DOHH2 (cell line): ENCODE results near the gene DCAF8.

ENCODE experiments used
- H3F3A ChIP-seq: fragments of 200-600 bp; sonication (generic), shearing (Covaris generic); 2 replicates; pipeline ENCODE4 v1.6.0; 2016; ENCODE audit warnings: antibody characterized with exemption, mild to moderate bottlenecking; ENCODE audit not compliant: control insufficient read depth, insufficient read depth
- H3K27ac ChIP-seq: fragments of 200-600 bp; sonication (generic); 2 replicates; pipeline ENCODE4 v1.5.1; 2014; ENCODE audit warnings: low read depth, mild to moderate bottlenecking, low read length, moderate library complexity
- H3K27me3 ChIP-seq: fragments of 200-600 bp; sonication (generic); 2 replicates; pipeline ENCODE4 v1.6.1; 2014; ENCODE audit warnings: mild to moderate bottlenecking, low read length, mixed read lengths; ENCODE audit not compliant: control insufficient read depth
- H3K36me3 ChIP-seq: fragments of 200-600 bp; sonication (generic); 2 replicates; pipeline ENCODE4 v1.6.1; 2014; ENCODE audit warnings: mild to moderate bottlenecking, low read length, moderate library complexity, mixed read lengths; ENCODE audit not compliant: control insufficient read depth
- H3K4me1 ChIP-seq: fragments of 200-600 bp; sonication (generic); 2 replicates; pipeline ENCODE4 v1.6.1; 2014; ENCODE audit warnings: mild to moderate bottlenecking, low read length, mixed read lengths; ENCODE audit not compliant: control insufficient read depth
- H3K4me2 ChIP-seq: fragments of 200-600 bp; sonication (generic); 2 replicates; pipeline ENCODE4 v1.6.0; 2014; ENCODE audit warnings: mild to moderate bottlenecking, low read length, moderate library complexity
- H3K4me3 ChIP-seq: fragments of 200-600 bp; sonication (generic); 2 replicates; pipeline ENCODE4 v1.5.1; 2014; ENCODE audit warnings: mild to moderate bottlenecking, low read length, mixed read lengths
- H3K79me2 ChIP-seq: fragments of 200-600 bp; sonication (generic); 2 replicates; pipeline ENCODE4 v1.6.1; 2014; ENCODE audit warnings: mild to moderate bottlenecking, low read length, mixed read lengths; ENCODE audit not compliant: control insufficient read depth
- H3K9me2 ChIP-seq: fragments of 200-600 bp; sonication (generic); replicated peaks from 2 replicates; pipeline ENCODE4 v1.6.1; 2014; ENCODE audit warnings: mild to moderate bottlenecking, low read length, mixed read lengths; ENCODE audit not compliant: control insufficient read depth
- H3K9me3 ChIP-seq: fragments of 200-600 bp; sonication (generic); 2 replicates; pipeline ENCODE4 v1.6.1; 2014; ENCODE audit warnings: antibody characterized with exemption, low read length, mixed read lengths; ENCODE audit not compliant: control insufficient read depth, insufficient read depth
- H4K20me1 ChIP-seq: fragments of 200-600 bp; sonication (generic); 2 replicates; pipeline ENCODE4 v1.6.0; 2014; ENCODE audit warnings: low read depth, mild to moderate bottlenecking, antibody characterized with exemption, low read length, moderate library complexity; ENCODE audit not compliant: control insufficient read depth, insufficient read depth
- EZH2phosphoT487 ChIP-seq: fragments of 200-600 bp; sonication (generic); IDR thresholded peaks from 2 replicates; pipeline ENCODE4 v1.6.1; 2017; ENCODE audit warnings: borderline replicate concordance, mild to moderate bottlenecking, antibody characterized with exemption, low read length, moderate library complexity, mixed read lengths
- TF ChIP-seq, protein P1 (sequence below): fragments of 200-600 bp; sonication (generic); IDR thresholded peaks from one replicate; pipeline ENCODE4 v1.5.1; 2014; ENCODE audit warnings: antibody characterized with exemption, mild to moderate bottlenecking, low read depth, low read length; ENCODE audit not compliant: poor library complexity, severe bottlenecking

The DCAF8 gene

DNA sequence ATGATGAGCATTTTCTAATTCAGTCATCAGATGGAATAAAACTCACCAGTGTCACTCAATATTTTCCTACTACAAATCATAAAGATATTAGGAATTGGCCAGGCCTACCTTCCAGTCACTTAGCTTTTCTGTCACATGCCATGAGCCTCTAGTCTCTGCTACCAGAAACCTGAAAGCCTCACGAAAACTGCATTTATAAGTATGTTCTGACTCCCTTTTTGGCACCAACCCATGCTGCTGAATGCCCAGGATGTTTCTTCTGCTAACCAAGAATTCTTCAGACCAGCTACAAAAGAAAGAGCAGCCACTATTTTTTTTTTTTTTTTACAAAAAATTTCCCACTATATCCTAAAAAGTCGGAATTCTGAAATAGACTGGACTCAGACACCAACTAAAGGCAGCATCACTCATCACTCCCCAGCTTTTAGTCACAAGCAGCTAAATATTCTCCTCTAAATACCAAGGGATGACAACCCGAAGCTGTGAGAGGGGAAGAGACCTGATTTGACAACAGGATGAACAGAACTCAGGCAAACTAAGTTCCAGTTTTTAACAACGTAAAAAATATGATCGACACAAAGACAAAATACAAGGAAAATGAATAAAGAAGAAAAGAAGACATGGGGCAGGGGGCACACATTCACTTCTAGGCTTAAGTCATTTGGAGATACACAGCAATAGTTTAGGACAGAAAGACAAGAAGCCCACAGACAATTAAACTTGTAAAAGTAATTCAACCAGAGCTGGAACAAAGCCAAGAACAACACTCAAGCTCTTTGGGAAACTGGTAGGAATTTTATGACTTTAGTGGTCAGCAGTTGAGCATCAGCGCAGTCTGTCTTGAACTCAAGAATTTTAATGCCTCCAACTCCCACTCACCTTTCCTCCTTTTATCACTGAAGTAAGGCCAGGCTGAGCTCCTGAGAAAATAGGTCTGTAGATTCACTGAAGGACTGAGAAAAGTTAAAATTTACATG is 1.7 kb downstream of the DCAF8 start:
- peak overlapping the region; percentile 93 for H3K4me3 ChIP-seq
- no peaks in the 10 kb centered on the region for H4K20me1 ChIP-seq
- H3K36me3 ChIP-seq = peaks cover 43% of the 10 kb centered on the region
- no peaks in the 10 kb centered on the region for H3K9me2 ChIP-seq
- 0 out of 2 replicates have a peak, but pooled peaks cover 2% of the 10 kb centered on the region for H3F3A ChIP-seq
- no peak for TF ChIP-seq EZH2phosphoT487
- TF ChIP-seq, protein P1, sequence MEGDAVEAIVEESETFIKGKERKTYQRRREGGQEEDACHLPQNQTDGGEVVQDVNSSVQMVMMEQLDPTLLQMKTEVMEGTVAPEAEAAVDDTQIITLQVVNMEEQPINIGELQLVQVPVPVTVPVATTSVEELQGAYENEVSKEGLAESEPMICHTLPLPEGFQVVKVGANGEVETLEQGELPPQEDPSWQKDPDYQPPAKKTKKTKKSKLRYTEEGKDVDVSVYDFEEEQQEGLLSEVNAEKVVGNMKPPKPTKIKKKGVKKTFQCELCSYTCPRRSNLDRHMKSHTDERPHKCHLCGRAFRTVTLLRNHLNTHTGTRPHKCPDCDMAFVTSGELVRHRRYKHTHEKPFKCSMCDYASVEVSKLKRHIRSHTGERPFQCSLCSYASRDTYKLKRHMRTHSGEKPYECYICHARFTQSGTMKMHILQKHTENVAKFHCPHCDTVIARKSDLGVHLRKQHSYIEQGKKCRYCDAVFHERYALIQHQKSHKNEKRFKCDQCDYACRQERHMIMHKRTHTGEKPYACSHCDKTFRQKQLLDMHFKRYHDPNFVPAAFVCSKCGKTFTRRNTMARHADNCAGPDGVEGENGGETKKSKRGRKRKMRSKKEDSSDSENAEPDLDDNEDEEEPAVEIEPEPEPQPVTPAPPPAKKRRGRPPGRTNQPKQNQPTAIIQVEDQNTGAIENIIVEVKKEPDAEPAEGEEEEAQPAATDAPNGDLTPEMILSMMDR = no peak
- peak overlapping the region; percentile 87 for H3K4me2 ChIP-seq
- H3K9me3 ChIP-seq = no peaks in the 10 kb centered on the region
- H3K27ac ChIP-seq = no peak overlapping the region
- H3K27me3 ChIP-seq = no peaks in the 10 kb centered on the region
- H3K4me1 ChIP-seq = peaks cover 22% of the 10 kb centered on the region
- H3K79me2 ChIP-seq = peaks cover 64% of the 10 kb centered on the region

DNA sequence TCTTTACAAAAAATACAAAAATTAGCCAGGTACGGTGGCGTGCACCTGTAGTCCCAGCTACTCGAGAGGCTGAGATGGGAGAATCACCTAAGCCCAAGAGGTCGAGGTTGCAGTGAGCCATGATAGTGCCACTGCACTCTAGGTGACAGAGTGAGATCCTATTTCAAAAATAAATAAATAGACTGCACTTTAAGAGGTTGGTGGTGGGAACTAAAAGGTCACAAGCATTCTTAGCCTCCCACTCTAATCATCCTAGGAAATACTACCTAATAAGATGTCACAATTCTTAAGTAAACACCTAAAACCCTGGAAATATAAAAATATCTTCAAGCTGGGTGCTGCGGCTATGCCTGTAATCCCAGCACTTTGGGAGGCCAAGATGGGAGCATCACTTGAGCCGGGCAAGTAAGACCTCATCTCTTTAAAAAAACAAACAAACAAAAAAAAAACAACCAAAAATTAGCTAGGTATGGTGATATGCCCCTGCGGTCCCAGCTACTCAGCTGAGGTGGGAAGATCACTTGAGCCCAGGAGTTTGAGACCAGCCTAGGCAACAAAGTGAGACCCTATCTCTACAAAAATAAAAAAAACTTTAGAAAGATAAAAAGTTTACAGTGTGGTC is 4.1 kb downstream of the DCAF8 start:
- H3K36me3 ChIP-seq = peaks cover 49% of the 10 kb centered on the region
- peaks cover 70% of the 10 kb centered on the region for H3K79me2 ChIP-seq
- no peak overlapping the region for H3K4me2 ChIP-seq

DNA sequence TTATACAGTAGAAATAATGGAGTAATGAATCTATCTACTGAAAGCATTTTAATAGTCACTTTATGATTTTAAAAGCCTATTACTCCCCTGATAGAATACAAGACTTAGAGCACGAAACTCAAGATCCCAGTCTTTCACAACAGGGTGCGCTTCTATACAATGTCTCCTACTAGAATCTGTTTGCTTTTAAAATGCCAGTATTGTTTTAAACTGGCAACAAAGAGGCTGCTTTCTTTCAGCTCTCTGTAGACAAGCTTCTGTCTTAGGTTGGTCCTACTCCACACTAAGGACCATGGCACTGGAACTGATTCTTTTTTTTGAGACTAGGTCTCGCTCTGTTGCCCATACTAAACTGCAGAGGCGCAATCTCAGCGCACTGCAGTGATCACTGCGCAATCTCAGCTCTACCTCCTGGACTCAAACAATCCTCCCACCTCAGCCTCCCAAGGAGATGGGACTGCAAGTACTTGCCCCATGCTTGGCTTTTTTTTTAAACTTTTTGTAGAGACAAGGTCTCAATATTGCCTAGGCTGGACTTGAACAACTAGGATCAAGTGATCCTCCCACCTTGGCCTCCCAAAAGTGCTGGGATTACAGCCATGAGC is 4.8 kb downstream of the DCAF8 start:
- H3K79me2 ChIP-seq = peaks cover 75% of the 10 kb centered on the region
- no peaks in the 10 kb centered on the region for H4K20me1 ChIP-seq
- H3K27ac ChIP-seq = no peak overlapping the region
- H3K27me3 ChIP-seq = no peaks in the 10 kb centered on the region
- no peak overlapping the region for H3K4me2 ChIP-seq
- TF ChIP-seq EZH2phosphoT487 = no peak
- TF ChIP-seq, protein P1 = no peak
- H3F3A ChIP-seq = 0 out of 2 replicates have a peak, but pooled peaks cover 2% of the 10 kb centered on the region
- no peaks in the 10 kb centered on the region for H3K9me2 ChIP-seq
- H3K9me3 ChIP-seq = no peaks in the 10 kb centered on the region
- H3K4me3 ChIP-seq = no peak overlapping the region
- H3K4me1 ChIP-seq = peaks cover 14% of the 10 kb centered on the region
- peaks cover 49% of the 10 kb centered on the region for H3K36me3 ChIP-seq

More for the DNA sequence above, 4.1 kb downstream of the DCAF8 start:
- Histone ChIP-seq H3F3A (0 out of 2 replicates have a peak, but pooled peaks cover 2% of the 10 kb centered on the region), H4K20me1 (no peaks in the 10 kb centered on the region), H3K9me3 (no peaks in the 10 kb centered on the region), H3K4me1 (peaks cover 21% of the 10 kb centered on the region), H3K4me3 (no peak overlapping the region), H3K27me3 (no peaks in the 10 kb centered on the region), H3K9me2 (no peaks in the 10 kb centered on the region), H3K27ac (no peak overlapping the region)
- TF ChIP-seq, protein P1 = no peak
- no peak for TF ChIP-seq EZH2phosphoT487
